HepG2 (cell line): ENCODE measurements around the gene GABRR2. TPM values are rescaled to one million over a fixed set of nuclear protein-coding genes. Genes with fewer than 3 reads are reported as not detected.

Source experiments
- ATAC-seq: fragments of 200-7000 bp; cut with Tn5 transposase; 3 replicates; pipeline ENCODE4 v1.9.1; 2020; ENCODE audit warnings: mild to moderate bottlenecking, moderate library complexity
- BruUV-seq: library from RNA; stranded (reverse); fragments of 400-500 nt; replicated peaks from 2 replicates; lab custom pipeline; 2021; lab: Mats Ljungman, UMichigan
- CTCF ChIA-PET: fragments of 300-600 bp; formaldehyde crosslinking; extraction: SDS; loops from one replicate; lab custom pipeline; 2021; ENCODE audit warnings: low total read pairs, inconsistent platforms, low intra/inter-chr PET ratio; lab: Yijun Ruan, JAX
- POLR2A ChIA-PET: fragments of 350-600 bp; sonication (Branson Sonifier 250); formaldehyde crosslinking; loops from one replicate; lab custom pipeline; 2020; ENCODE audit warnings: antibody characterized with exemption, inconsistent platforms; lab: Yijun Ruan, JAX
- DNase-seq: peaks from one replicate; pipeline ENCODE4 v3.0.0-alpha.2; 2015; ENCODE audit warnings: low spot score
- FAIRE-seq: peaks from 3 replicates; lab custom pipeline; 2011; peaks lifted over from hg19 to GRCh38; lab: Jason Lieb, UNC
- H2AFZ ChIP-seq: one replicate; pipeline ENCODE4 v1.6.1; 2011; ENCODE audit warnings: low read length, inconsistent platforms
- H3K27ac ChIP-seq: fragments of 300-600 bp; 3 replicates; pipeline ENCODE4 v1.8.0; 2011; ENCODE audit warnings: mixed run types, mild to moderate bottlenecking, mixed read lengths, low read length, inconsistent platforms; ENCODE audit not compliant: insufficient read depth; ENCODE audit errors: extremely low read length
- H3K27me3 ChIP-seq, 2 experiments: fragments of 200-600 bp in 1 of 2; 2 replicates in 1 of 2; 3 replicates in 1 of 2; pipeline versions ENCODE4 v1.6.0 to v1.8.0; 2011; ENCODE audit warnings: low read length in 2 of 2, mild to moderate bottlenecking in 2 of 2, moderate library complexity in 2 of 2, inconsistent platforms in 1 of 2; ENCODE audit not compliant: insufficient read depth in 2 of 2, control insufficient read depth in 1 of 2
- H3K36me3 ChIP-seq, 2 experiments: fragments of 200-600 bp in 1 of 2; replicated peaks in 1 of 2; 2 replicates in 1 of 2; 3 replicates in 1 of 2; pipeline versions ENCODE4 v1.5.1 to v1.8.0; 2011; ENCODE audit warnings: low read length in 2 of 2, inconsistent platforms in 1 of 2; ENCODE audit not compliant: insufficient read depth in 2 of 2, control insufficient read depth in 1 of 2
- H3K4me1 ChIP-seq: 2 replicates; pipeline ENCODE4 v1.5.1; 2012; ENCODE audit warnings: low read length, inconsistent platforms; ENCODE audit not compliant: insufficient read depth
- H3K4me2 ChIP-seq: 2 replicates; pipeline ENCODE4 v1.6.0; 2011; ENCODE audit warnings: low read depth, low read length, inconsistent platforms
- H3K4me3 ChIP-seq, 3 experiments: fragments of 200-600 bp in 1 of 3; sonication (generic), shearing (Covaris generic) in 1 of 3; replicated peaks in 1 of 3; 2 replicates each; pipeline ENCODE4 v1.5.1; 2011 to 2016; ENCODE audit warnings: low read length in 3 of 3, inconsistent platforms in 2 of 3, low read depth in 2 of 3, mild to moderate bottlenecking in 2 of 3, control low read depth in 1 of 3, mixed read lengths in 1 of 3; ENCODE audit not compliant: insufficient read depth in 1 of 3
- H3K79me2 ChIP-seq: one replicate; pipeline ENCODE4 v1.6.1; 2011; ENCODE audit warnings: low read length, inconsistent platforms; ENCODE audit not compliant: insufficient read depth
- H3K9ac ChIP-seq: 2 replicates; pipeline ENCODE4 v1.6.0; 2011; ENCODE audit warnings: mild to moderate bottlenecking, low read depth, low read length, inconsistent platforms; ENCODE audit not compliant: insufficient read depth
- H3K9me3 ChIP-seq: 2 replicates; pipeline ENCODE4 v1.5.1; 2012; ENCODE audit warnings: mild to moderate bottlenecking, low read length
- H4K20me1 ChIP-seq: 2 replicates; pipeline ENCODE4 v1.6.0; 2011; ENCODE audit warnings: inconsistent platforms, mild to moderate bottlenecking, low read length, moderate library complexity; ENCODE audit not compliant: insufficient read depth
- BHLHE40 ChIP-seq: IDR thresholded peaks from 2 replicates; pipeline ENCODE4 v1.6.1; 2011; ENCODE audit warnings: low read length, improper control_type of control experiment
- HNF1B ChIP-seq: sonication (generic); formaldehyde crosslinking; IDR thresholded peaks from 2 replicates; pipeline ENCODE4 v1.5.1; 2020; ENCODE audit warnings: mild to moderate bottlenecking, moderate library complexity, missing genetic modification reagents
- HNF4A ChIP-seq: sonication (generic); formaldehyde crosslinking; IDR thresholded peaks from 2 replicates; pipeline ENCODE4 v1.4.0; 2020; ENCODE audit warnings: missing genetic modification reagents
- IRF2 ChIP-seq: IDR thresholded peaks from 2 replicates; pipeline ENCODE4 v1.6.1; 2018; ENCODE audit warnings: missing genetic modification reagents, missing compliant biosample characterization
- RAD21 ChIP-seq: fragments of 450-650 bp; formaldehyde crosslinking; IDR thresholded peaks from 2 replicates; pipeline ENCODE4 v1.5.0; 2020; ENCODE audit warnings: mild to moderate bottlenecking
- SP4 ChIP-seq: sonication (generic); formaldehyde crosslinking; IDR thresholded peaks from 2 replicates; pipeline ENCODE4 v1.8.1; 2023; ENCODE audit warnings: mild to moderate bottlenecking, missing genetic modification reagents
- TFDP2 ChIP-seq: sonication (generic); formaldehyde crosslinking; IDR thresholded peaks from 2 replicates; pipeline ENCODE4 v1.4.0; 2020; ENCODE audit warnings: missing genetic modification reagents
- ZBTB7A ChIP-seq: sonication (generic); formaldehyde crosslinking; IDR thresholded peaks from 2 replicates; pipeline ENCODE4 v1.8.0; 2022; ENCODE audit warnings: mild to moderate bottlenecking, missing genetic modification reagents
- ZFP91 ChIP-seq: sonication (generic); formaldehyde crosslinking; IDR thresholded peaks from 2 replicates; pipeline ENCODE4 v1.9.0; 2022; ENCODE audit warnings: missing genetic modification reagents, mild to moderate bottlenecking, borderline replicate concordance
- ZFX ChIP-seq: sonication (generic); formaldehyde crosslinking; IDR thresholded peaks from 2 replicates; pipeline ENCODE4 v1.4.0; 2020; ENCODE audit warnings: mild to moderate bottlenecking, low read depth, missing genetic modification reagents, moderate library complexity
- ZNF160 ChIP-seq: sonication (generic); formaldehyde crosslinking; IDR thresholded peaks from 2 replicates; pipeline ENCODE4 v1.8.0; 2022; ENCODE audit warnings: mild to moderate bottlenecking, inconsistent platforms, missing genetic modification reagents
- ZNF232 ChIP-seq: sonication (generic); formaldehyde crosslinking; IDR thresholded peaks from 2 replicates; pipeline ENCODE4 v1.4.0; 2020; ENCODE audit warnings: missing genetic modification reagents, borderline replicate concordance
- ZNF430 ChIP-seq: sonication (generic); formaldehyde crosslinking; IDR thresholded peaks from 2 replicates; pipeline ENCODE4 v1.9.0; 2021; ENCODE audit warnings: mild to moderate bottlenecking, missing genetic modification reagents
- ZNF501 ChIP-seq: sonication (generic); formaldehyde crosslinking; IDR thresholded peaks from 2 replicates; pipeline ENCODE4 v1.5.1; 2020; ENCODE audit warnings: mild to moderate bottlenecking, moderate library complexity, missing genetic modification reagents
- ZNF510 ChIP-seq: sonication (generic); formaldehyde crosslinking; IDR thresholded peaks from 2 replicates; pipeline ENCODE4 v1.4.0; 2020; ENCODE audit warnings: low read depth, mild to moderate bottlenecking, missing genetic modification reagents
- ZNF619 ChIP-seq: sonication (generic); formaldehyde crosslinking; IDR thresholded peaks from 2 replicates; pipeline ENCODE4 v1.4.0; 2020; ENCODE audit warnings: mild to moderate bottlenecking, missing genetic modification reagents
- WGBS: methylation state at CpG from one replicate; pipeline ENCODE4 v1.1.6; 2017; ENCODE audit warnings: low lambda C conversion rate; 5-methylcytosine and 5-hydroxymethylcytosine counted together
- in situ Hi-C: cut with HindIII; loops from 2 replicates; pipeline ENCODE4 v1.10.0; 2017; ENCODE audit warnings: low pct_unique_long_range_greater_than_20kb; ENCODE audit not compliant: extremely low pct_ligation_motif_present
- intact Hi-C: fragments of 100-400 bp; cut with micrococcal nuclease; formaldehyde crosslinking; loops from one replicate; pipeline ENCODE4 v1.10.0; 2022; ENCODE audit not compliant: unreplicated experiment
- polyA plus RNA-seq, 8 experiments: library from polyadenylated mRNA; depleted of rRNA in 3 of 8; stranded (reverse) in 7 of 8; unstranded in 1 of 8; fragments of >200 nt; fragmentation: Illumina TruSeq in 4 of 8; extraction: Trizol in 4 of 8; gene quantifications; 2 replicates each; pipeline versions ENCODE4 v1.2.1 to v1.2.3, GENCODE V29; 2011 to 2016; ENCODE audit warnings: low read depth in 4 of 8, missing spikeins in 1 of 8, mixed read lengths in 1 of 8; ENCODE audit not compliant: insufficient read depth in 1 of 8
- total RNA-seq, 5 experiments: library from RNA; depleted of rRNA; stranded (reverse); fragments of >200 nt; fragmentation: Illumina TruSeq; extraction: Trizol; gene quantifications; 2 replicates each; pipeline ENCODE4 v1.2.3, GENCODE V29; 2016; ENCODE audit warnings: low read depth in 1 of 5

GABRR2 gene
- total and polyA plus RNA-seq, 2 of the 13 experiments (the other 11 are each of a cell fraction or from before 2014, with no cell fraction given): 0.13 TPM; not detected in 1

- peak; percentile 66; the same call in 1 of the 2 replicates for TF ChIP-seq ZNF501 (CRISPR knock-in tag)
- peak; percentile 32; the same call in 1 of the 2 replicates for TF ChIP-seq ZNF430 (CRISPR knock-in tag)
- TF ChIP-seq ZFP91: no peak; the same call in 1 of the 2 replicates
- TF ChIP-seq IRF2 (CRISPR knock-in tag): 0 out of 2 replicates have a peak, but pooled peaks have one; percentile 18
- TF ChIP-seq SP4 (CRISPR knock-in tag): 0 out of 2 replicates have a peak, but pooled peaks have one; percentile 23
- peak; percentile 65; the same call in 1 of the 2 replicates for TF ChIP-seq RAD21 (CRISPR knock-in tag)
- 0 out of 2 replicates have a peak, but pooled peaks have one; percentile 53 for TF ChIP-seq HNF1B
- TF ChIP-seq, all 625 proteins: peak for 9
These were observed 3.6 kb downstream of the GABRR2 start (continued) for GRCh38 chr6:89311530-89311852.

- no peaks in the 10 kb centered on the region for H3K79me2 ChIP-seq
- CTCF ChIA-PET: interaction anchor here (1.3 to 2.1 kb wide), 3 partner anchors 58 to 65 kb away, joined by 3 to 10 read pairs (median 4); no protein-coding TSS in a partner anchor
- no peaks in the 10 kb centered on the region for H4K20me1 ChIP-seq
- no peak overlapping the region for H3K27ac ChIP-seq
- H3K9ac ChIP-seq: 0 out of 2 replicates have a peak overlapping the region, but pooled peaks have one; percentile 2
- H3K4me3 ChIP-seq: peak overlapping the region; percentile 16 to 52 (median 35); a peak in 3 of 6 replicates
- in situ Hi-C loops: loop anchor here (5.0 kb wide), 1 partner anchor 61 kb away; no protein-coding TSS in a partner anchor
- H3K9me3 ChIP-seq: no peaks in the 10 kb centered on the region
- peak overlapping the region; percentile 36 for H2AFZ ChIP-seq
- WGBS: 8% methylated on average over 10 of the region's 11 CpGs
- DNase-seq: no peak
- intact Hi-C loops: loop anchor here (1.0 kb wide), 2 partner anchors 58 to 299 kb away; no protein-coding TSS in a partner anchor
- ATAC-seq: peak; percentile 72
- no TSS peak for BruUV-seq
- H3K27me3 ChIP-seq: 0 out of 5 replicates have a peak, but pooled peaks cover 0 to 4% of the 10 kb centered on the region in 2 experiments
- FAIRE-seq: no peak
- H3K4me2 ChIP-seq: peak overlapping the region; percentile 73
- H3K36me3 ChIP-seq: no peaks in the 10 kb centered on the region
- H3K4me1 ChIP-seq: peaks cover 18% of the 10 kb centered on the region
- POLR2A ChIA-PET: interaction anchor here (0.6 to 0.9 kb wide), 3 partner anchors 12 to 326 kb away, joined by 3 read pairs; partner anchors contain the start of gene UBE2J1
- TF ChIP-seq HNF4A: peak; percentile 26; the same call in 1 of the 2 replicates
- 0 out of 2 replicates have a peak, but pooled peaks have one; percentile 21 for TF ChIP-seq ZNF160 (CRISPR knock-in tag)
- TF ChIP-seq ZNF510 (CRISPR knock-in tag): no peak
- 0 out of 2 replicates have a peak, but pooled peaks have one; percentile 35 for TF ChIP-seq BHLHE40
- TF ChIP-seq ZFX (CRISPR knock-in tag): 0 out of 2 replicates have a peak, but pooled peaks have one; percentile 21
- no peak for TF ChIP-seq ZNF619
- 0 out of 2 replicates have a peak, but pooled peaks have one; percentile 25 for TF ChIP-seq TFDP2 (CRISPR knock-in tag)
- TF ChIP-seq ZBTB7A: 0 out of 2 replicates have a peak, but pooled peaks have one; percentile 38
- TF ChIP-seq ZNF232 (CRISPR knock-in tag): 0 out of 2 replicates have a peak, but pooled peaks have one; percentile 30
These were observed 4.2 kb downstream of the GABRR2 start for GRCh38 chr6:89310929-89311328.
